AG08395 (cell line): Measurements from ENCODE around the gene CSTF3.
A peak's percentile ranks its signal among the peaks of the same experiment; 100 is the strongest.
"Not testable (repeated sequence)": the region's sequence is repeated elsewhere in the genome, so short reads cannot be mapped to it uniquely, and the experiment has no call there.

Experiments used
- DNase-seq: peaks from one replicate; pipeline ENCODE4 v3.0.0; 2012; ENCODE audit warnings: mixed read lengths, low spot score

The CSTF3 gene

DNA sequence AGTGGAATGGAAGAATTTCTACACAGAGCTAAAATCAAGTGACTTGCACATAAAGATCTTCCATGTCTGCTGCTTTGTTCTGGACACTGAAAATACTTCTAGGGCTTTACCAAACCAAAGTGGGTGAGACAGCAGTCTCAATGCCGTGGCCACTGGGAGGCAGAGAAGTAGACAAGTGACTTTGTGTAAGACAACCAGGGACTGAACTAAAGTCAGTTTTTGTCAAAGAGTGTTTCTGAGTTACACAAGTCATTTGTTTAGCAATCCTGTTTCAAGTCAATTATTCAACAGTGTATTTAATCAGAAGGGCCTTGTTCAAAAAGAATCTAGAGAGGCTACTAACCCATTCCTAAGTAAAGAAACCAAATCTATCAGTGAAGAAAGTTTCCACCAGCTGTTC lies 75.3 kb downstream of the CSTF3 start:
- no peak for DNase-seq

DNA sequence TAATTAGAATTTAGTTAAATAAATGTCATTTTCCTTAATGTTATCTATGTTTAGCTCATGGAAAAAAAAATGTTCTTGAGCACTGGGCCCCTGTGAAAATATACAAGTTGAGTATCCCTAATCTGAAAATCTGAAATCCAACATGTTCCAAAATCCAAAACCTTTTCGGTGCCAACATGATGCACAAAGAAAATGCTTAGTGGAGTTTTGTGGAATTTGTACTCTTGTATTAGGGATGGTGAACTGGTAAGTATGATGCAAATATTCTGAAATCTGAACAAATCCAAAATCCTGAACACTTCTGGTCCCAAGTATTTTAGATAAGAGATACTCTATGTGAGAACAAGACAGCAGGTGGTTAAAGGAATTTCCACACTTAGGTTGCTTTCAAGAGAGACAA lies 77.4 kb downstream of the CSTF3 start:
- no peak for DNase-seq

DNA sequence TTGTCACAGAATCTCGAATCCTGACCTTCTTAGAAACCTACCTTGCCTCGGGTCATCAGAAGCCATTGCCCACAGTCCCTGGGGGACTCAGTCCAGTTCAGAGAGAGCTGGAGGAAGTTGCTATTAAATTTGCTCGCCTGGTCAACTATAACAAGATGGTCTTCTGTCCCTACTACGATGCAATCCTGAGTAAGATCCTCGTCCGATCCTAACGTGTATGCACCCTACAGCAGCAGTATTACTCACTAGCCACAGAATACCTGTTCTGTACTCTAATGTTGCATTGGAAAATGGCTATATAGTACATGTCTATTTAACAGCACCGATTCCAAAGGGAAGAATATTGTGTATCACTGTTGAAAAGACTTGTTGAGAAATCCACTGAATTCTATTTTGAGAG lies 88.8 kb downstream of the CSTF3 start:
- no peak for DNase-seq

DNA sequence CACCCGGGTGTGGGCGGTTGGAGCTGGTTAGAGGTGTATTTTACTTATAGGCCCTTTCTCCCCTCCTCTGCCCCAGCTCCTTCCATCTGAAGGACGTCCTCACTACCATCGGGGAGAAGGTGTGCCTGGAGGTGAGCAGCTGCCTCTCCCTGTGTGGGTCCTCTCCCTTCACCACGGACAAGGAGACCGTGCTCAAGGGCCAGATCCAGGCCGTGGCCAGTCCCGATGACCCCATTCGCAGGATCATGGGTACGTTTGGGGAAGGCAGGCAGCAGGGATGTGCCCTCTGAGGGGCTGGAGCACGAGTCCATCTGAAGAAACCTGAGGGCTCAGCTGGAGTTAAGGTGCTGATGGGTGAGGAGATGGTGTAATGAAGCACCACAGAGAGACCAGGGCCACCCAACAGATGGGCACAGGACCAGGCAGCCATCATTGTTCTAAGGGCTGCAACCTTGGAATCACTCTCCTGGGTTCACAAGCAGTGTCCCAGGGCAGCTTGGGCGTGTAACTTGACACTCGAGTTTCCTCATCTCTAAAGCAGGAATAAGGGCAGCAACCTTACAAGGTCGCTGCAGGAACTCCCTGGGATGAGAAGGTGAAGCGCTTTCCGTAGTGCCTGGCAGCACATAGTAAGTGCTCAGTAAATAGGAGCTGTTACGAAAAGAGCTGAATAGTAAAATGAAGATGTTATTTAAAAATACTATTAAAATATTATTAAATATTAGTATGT lies 92.5 kb downstream of the CSTF3 start:
- DNase-seq: no peak

DNA sequence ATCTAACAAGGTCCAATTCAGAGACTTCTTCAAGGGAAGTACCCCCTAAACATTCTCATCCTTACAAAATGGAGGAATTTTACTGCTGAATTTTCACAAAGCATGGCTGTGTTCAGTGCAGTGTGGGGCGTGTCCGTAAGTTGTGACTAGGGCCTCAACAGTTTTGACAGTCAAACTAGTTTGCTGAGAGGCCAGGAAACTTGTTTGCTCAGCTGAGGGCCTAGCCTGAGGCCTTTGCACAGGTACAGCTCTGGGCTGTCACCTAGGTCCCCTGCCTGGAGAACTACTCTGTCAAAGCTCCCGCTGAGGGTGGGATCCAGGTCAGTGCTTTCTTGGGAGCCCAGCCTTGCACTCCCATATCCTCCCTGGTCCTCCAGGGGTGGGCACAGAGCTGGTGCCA lies 94.0 kb downstream of the CSTF3 start:
- DNase-seq: no peak

DNA sequence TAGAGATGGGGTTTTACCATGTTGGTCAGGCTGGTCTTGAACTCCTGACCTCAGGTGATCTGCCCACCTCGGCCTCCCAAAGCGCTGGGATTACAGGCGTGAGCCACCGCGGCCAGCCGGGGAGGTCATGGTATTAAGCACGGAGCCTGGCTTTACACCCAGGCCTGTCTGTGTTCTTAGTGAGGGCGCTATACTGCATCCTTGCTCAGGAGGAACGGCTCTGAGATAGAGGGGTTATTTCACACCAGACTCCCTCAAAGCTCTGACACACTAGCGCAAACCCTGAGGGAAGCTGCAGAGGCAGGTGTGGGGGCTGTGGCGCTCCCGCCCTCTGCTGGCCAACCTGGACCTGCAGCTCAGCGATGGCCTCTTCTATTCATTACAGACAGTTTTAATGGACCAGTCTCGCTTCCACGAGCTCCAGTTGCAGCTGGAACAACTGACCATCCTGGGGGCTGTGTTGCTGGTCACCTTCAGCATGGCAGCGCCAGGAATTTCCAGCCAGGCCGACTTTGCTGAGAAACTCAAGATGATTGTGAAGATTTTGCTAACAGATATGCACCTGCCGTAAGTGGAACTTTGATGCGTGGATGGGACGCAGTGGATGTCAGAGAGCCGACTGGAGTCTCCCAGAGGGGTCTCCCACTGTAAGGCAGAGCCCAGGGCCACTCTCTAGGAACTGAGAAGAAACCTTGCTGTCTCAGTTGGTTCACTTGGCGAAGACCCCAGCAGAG lies 95.7 kb downstream of the CSTF3 start:
- peak; percentile 68 for DNase-seq

DNA sequence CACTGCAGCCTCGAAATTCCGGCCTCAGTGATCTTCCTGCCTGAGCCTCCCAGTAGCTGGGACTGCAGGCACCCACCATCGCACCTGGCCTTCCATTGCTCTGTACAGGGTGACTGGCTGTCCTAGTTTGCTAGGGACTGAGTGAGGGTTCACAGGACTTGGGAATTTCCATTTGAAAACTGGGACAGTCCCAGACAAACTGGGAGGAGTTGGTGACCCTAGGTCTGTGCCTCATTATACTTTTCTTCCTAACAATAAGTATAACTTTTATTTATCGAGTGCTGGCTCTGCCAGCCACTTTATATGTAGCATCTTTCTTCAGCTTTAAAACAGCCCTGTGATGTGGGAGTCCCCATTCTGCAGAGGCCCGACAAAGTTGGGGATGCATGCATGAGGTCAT lies 96.4 kb downstream of the CSTF3 start:
- DNase-seq: no peak

DNA sequence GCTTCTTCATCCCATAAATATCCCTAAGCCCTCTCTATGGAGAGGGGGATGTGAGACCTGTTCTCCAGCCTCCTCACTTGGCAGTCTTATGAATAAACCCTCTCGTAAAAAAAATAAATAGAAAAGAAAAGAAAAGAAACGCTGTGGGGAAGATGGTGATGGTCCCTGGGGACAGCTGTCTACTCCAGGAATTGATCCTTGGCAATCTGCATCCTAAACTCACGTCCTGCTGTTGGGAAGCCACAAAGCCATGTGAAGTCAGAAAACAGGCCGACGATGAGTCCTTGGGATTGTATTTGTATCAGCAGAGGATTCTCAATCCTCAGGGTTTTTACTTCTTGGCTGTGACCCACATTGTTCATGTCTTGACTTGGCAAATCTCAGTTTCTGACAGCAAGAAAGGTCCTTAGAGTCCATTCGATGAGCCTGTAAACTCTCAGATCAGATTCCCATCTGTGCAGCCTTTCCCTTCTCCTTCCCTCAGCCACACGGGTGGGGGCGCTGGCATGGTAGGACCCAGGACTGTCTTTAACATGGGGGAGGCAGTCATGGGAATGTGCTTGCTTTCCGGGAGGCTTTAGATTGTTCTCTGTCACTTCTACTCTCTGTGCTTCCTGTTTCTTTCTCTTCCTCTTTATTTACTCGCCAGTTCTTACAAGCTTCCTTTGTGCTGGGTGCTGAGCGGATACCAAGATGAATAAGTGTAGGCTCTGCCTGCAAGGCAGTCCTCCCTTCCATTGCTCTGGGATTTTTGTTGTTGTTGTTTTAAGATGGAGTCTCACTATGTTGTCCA lies 97.1 kb downstream of the CSTF3 start:
- no peak for DNase-seq

DNA sequence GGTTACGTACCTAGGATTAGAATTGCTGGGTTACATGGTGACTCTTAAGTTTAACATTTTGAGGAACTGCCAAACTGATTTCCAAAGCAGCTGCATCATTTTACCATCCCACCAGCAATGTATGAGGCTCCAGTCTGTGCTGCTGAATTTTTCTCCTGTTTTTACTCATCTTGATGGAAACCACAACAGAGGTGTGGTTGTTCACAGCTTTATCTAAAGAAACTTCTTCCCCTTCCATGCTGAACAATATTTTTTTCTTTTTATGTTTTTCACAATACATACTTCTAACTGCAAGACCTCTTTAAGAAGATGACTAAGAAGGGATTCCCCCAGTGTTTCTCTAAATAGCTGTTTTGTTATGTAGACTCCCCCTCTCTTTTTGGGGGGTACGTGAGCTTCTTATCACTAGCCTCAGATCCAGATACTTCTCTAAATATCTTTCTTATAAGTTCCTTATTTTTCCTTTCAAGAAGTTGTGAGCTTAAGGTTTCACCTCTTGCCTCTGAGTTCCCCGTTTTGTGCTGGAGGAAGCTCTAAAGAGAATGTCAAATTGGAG lies 97.9 kb downstream of the CSTF3 start:
- DNase-seq: peak; percentile 40

DNA sequence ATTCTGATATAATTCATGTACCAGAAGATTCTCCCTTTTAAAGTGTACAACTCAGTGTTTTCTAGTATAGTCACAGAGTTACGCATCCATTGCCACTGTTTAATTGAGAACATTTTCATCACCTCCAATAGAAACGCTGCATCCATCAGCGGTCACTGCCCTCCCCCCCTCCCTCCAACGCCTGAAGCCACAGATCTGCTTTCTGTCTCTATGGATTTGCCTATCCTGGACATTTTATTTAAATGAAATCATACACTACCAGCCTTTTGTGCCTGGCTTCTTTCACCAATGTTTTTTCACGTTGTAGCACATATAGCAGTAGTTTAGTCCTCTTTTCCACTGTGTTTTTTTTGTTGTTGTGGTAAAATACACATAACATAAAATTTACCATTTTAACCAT lies 99.1 kb downstream of the CSTF3 start:
- no peak for DNase-seq

DNA sequence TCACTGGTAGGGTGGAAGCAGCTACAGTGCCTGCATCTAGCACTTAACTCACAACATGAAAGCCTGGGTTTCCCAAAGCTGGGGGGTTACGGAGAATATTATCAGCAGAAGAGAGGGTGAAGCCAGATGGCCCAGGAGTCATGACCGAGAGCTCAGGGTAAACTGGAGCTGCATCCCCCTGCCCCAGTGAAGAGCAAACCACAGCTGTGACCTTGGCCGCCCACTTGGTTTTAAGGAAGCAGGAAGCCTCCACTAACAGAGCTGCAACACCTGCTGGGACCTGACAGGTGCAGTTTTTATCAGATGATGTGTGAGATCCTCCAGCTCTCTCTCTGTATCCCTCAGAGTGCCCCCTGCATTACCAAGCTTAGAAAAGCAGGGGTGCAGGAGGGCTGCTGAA lies 101.0 kb downstream of the CSTF3 start:
- DNase-seq: no peak

DNA sequence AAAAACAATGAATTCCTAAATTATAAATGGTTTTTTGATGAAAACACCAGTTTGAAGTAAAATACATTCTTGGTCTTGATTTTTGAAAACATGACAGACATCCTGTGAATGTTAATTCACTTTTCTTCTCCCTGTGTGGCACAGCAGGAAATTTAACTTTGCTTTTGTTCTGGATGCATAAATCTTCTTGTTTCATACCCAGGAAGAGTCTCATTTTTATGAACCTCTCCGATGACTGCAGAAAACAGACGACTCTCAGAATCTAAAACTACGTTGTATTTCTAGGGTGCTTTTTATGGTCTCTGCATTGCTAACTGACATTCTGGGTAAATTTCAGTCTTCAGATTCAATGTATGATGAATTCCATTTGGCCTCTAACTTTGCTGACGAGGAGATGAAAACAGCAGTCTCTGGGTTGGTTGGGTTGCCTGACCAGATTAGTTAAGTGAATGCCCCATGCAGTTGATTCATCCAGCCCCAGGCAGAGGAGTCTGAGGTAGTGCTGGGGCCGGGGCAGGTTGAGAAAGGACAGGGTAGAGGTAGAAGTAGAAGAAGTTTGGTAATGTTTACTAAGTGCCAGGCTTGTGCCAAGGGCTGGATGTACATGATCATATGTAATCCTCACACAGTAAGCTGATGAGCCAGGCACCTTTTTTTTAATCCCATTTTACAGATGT lies 101.8 kb downstream of the CSTF3 start:
- no peak for DNase-seq

DNA sequence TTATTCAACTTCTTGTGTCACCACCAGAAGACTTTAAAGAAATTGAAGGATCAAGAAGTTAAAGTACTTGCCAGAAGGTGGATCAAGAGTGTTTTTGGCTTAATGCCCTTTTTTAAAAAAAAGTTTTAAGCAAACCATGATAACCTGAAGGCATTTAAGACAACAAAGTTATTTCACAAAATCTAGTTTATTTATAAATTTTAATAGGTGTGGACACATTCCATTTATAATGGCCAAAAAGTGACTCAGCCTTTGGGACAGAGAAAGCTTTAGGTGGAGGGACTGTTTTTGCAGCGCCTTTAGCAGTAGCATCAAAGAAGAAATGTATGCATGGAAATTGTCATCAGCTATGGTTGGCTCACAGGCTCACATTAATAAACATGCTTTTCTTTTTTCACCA lies 104.0 kb downstream of the CSTF3 start:
- no peak for DNase-seq

DNA sequence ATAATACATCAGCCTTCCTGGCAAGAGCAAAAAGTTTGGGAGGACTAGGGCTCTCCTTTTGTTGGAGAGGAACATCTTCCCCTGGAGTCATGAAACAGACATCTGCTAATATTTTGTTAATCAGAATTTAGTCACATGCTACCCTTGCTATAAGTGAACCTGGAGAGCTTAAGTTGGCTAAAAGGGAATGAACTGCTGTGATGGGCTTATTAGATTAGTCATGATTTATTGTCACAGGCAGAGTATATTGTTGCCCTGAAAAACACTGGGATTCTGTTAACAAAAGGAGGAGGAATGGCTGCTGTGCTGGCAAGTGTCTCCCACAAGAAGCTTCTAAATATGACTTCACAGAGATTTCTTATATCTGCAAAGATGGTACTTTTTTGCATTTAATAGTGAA lies 105.9 kb downstream of the CSTF3 start:
- no peak for DNase-seq

DNA sequence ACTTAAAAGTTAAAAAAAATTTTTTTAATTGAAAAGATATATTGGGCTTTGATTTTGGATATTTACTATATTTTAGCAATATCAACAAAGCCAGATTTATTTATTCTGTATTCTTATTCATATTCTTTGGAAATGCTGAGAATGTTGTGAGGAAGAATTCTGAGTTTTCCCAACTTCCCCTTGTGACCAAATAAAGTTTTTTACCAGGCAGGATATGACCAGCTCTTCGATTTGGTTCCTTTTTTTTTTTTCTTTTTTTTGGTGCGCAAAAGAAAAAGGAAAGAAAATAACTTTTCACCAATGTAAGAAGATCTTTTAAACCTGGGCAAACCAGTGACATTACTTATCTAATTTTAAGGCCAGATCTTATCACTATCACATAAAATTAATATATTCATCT lies 109.0 kb downstream of the CSTF3 start:
- no peak for DNase-seq

DNA sequence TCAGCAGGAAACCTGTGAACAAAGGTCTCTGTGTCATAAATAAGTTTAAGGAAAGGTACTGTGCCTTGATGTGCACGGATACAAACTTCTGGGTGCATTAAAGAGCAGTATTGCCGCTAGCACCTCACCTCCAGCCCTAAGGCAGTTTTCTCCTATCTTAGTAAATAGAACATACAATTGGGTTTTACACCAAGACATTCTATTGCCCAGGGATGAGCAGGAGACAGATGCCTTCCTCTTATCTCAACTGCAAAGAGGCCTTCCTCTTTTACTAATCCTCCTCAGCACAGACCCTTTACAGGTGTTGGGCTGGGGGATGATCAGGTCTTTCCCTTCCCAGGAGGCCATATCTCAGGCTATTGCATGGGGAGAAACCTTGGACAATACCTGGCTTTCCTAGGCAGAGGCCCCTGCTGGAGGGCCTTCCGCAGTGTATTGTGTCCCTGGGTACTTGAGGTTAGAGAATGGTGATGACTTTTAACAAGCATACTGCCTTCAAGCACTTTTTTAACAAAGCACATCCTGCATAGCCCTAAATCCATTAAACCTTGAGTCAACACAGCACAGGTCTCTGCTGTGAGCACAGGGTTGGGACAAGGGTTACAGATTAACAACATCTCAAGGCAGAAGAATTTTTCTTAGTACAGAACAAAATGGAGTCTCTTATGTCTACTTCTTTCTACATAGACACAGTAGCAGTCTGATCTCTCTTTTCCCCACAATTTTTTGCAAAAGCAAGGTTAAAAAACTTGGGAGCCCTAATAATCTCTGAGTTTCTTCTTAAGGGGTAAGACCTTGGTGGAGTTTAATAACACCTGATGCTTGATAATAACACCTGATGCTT lies 111.5 kb downstream of the CSTF3 start:
- not testable (repeated sequence) for DNase-seq

DNA sequence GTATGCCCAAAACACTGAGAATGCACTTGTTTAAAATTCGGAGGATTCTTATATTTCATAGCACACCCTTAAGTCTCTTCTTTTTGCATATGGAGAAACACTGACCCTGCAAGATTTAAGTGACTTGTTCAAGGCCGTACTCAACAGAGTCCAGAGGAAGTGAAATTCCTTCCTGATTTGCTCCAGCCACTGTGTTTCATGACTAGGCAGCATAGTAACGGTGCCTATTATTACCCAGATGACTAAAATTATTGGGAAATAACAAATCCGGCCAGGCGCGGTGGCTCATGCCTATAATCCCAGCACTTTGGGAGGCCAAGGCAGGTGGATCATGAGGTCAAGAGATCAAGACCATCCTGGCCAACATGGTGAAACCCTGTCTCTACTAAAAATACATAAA lies 112.6 kb downstream of the CSTF3 start:
- not testable (repeated sequence) for DNase-seq

DNA sequence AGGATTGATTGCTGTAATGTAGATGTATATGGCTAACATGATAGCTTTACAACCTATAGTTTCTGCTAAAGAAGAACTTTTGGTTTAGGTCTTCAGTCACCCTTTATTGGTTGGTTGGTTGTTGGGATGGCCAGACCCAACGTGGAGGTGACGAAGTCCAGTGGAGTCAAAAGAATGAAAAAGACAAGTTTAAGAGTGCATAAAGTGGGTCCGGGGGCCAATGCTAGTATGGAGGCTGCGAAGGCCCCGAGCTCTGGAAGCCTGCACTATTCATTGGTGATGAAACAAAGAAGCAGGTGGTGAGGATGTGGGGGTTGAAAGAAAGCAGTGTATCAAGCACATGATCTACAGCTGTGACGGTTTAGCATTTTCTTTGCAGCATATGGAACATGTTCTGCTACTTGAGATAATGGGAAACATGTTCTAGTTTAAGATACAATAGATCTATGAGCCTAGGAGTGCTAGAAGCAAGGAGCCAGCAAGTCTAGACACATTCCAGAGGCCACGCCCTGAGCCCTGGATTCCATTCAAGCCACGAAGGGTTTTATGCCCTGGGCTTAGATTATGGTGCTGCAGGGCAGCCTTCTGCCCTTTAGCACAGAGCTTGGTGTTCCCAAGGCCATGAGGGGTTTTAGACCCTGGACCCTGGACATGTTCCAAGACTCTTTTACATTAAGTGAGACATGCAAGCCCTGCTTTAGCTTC lies 115.6 kb downstream of the CSTF3 start:
- DNase-seq: no peak

DNA sequence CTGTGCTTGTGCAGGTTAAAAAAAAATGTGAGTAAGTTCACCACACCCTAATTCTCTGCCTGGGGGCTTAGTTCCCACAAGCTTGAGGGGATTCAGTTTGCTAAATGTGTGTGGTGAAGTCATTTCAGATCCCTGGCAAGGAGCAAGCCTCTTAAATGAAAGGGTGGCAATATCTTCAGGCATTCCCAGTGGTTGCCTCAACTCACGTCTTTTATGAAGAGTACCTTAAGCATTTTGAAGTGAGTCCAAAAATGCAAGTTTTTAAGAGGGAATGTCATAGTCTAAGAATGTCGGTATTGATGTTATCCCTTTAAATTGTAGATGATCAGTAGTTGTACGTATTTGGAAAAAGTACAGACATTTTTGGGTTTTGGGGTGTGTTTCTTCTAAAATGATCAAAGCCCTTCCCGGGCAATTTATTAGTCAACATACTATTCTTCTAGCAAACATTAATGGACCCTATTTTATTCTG lies 117.0 kb downstream of the CSTF3 start:
- DNase-seq: no peak

DNA sequence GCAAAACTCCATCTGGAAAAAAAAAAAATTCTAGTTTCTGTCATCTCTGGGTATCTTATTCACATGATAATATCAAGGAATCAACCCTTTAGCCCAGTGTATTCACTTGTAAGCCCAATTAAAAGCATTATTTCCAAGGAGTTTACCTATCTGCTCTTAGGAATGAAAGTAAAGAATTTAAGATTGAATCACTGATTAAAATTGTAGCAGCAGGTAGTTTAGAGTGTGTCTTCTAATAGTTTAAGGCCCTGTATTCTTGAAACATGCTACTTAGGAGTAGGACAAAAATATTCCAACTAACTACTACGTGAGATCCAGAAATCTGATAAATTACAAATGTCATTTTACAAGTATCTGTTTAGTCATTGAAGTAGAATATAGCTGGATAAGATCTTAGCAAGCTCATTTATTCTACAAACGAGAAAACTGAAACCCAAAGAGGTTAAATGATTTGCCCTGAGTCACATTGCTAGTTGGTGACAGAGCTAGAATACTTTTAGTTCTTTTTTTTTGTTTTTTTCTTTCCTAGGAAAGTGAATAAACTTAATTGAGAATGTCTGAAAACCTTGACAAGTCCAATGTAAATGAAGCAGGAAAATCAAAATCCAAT lies 118.0 kb downstream of the CSTF3 start:
- no peak for DNase-seq
